GM21619 (cell line): Measurements from ENCODE around the gene NDST1.
"Not testable (repeated sequence)": the region's sequence is repeated elsewhere in the genome, so short reads cannot be mapped to it uniquely, and the experiment has no call there.

Experiments
- ATAC-seq: cut with Tn5 transposase; IDR thresholded peaks from one replicate; pipeline ENCODE4 v1.9.1; 2021; ENCODE audit not compliant: unreplicated experiment

Gene NDST1

DNA sequence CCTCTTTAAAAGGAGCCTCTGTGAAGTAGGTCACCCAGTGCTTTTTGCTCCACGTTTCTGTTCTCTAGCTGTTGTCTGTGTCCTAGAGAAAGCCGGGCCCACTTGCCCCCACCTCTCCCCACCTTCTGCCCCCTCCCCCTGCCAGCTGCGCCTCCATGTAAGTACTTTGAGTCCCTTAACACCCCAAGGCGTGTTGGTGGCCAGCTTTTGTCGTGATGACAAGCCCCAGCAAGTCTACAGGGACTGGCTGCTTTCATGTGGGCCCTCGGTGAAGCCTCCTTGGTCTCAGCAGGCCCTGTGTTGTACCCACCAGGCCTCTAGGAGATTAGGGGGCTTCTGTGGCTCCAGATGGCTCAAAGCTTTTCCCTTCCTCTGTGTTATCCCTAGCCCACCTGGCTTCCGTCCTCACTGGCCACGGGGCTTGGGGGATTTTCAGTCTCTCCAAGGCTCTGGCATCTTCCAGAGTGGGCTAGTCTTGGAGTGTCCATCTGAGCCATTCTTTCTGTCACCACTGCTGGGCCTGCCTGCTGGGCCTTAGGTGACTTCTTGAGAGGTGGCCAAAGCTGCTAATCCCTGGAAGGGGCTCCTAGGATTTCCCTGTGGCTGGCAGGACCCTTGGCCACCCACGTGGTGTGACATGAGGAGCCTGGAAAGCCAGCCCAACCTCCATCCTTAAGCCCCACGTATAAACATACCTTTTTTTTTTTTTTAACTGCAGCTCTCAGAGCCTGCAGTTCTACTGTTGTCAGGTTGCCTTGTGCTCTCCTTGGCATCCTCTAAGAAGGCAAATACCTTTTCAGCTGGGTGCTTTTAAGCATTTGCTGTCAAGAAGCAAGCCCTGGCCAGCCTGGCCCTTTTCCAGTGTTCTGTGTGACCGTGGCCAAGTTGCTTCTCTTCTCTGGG is 1.1 kb upstream of the NDST1 start:
- ATAC-seq: no peak

DNA sequence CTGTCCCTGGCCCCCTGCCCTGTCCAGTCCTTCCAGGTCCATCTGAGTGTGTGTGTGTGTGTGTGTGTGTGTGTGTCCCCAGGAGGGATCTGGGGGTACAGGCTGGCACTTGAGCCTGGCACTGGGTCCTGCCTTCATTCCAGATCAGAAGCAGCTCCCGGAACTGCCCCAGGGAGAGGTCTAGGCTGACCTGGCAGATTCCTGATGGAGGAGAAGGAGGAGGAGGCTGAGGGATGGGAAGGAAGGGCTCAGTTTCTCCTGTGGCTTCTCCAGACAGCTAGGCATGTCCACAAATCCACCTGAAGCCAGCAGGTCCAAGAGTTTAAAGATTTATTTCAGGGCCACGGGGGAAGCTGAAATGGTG is 328 bp downstream of the NDST1 start:
- ATAC-seq: no peak

DNA sequence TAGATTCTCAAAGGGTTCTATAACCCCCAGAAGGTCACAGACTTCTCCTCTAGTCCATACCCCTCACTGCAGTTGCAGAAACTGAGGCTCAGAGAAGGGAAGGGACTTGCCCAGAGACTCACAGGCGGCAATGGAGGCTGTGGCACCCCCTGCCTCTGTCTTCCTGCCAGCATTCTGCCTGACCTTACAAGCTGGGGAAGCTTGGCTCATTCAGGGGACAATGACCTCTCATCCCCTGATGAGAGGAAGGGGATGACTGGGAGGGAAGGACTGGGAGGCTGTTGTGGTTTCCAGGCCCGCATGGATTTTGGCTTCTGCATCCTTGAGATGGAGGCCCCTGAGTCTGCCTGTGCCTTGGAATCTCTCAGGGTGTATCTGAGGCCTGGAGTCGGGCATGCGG is 897 bp downstream of the NDST1 start:
- ATAC-seq: no peak

DNA sequence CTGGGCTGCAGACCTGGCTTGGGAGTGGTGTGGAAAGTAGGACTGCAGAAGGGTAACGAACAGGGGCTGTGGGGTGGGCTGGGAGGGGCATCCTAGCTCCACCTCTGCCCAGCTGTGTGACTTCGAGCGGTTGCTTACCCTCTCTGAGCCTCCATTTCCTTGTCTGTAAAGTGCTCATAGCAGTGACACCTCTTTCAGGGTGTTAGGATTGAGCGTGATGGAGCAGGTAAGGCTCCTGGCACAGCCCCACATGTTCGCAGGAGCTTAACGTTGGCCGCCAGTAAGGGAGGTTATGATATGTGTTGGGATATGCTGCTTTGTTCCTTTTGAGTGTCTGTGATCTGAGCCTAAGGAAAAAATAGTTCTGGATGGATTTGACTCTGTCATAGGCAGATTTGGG is 2.1 kb downstream of the NDST1 start:
- no peak for ATAC-seq

DNA sequence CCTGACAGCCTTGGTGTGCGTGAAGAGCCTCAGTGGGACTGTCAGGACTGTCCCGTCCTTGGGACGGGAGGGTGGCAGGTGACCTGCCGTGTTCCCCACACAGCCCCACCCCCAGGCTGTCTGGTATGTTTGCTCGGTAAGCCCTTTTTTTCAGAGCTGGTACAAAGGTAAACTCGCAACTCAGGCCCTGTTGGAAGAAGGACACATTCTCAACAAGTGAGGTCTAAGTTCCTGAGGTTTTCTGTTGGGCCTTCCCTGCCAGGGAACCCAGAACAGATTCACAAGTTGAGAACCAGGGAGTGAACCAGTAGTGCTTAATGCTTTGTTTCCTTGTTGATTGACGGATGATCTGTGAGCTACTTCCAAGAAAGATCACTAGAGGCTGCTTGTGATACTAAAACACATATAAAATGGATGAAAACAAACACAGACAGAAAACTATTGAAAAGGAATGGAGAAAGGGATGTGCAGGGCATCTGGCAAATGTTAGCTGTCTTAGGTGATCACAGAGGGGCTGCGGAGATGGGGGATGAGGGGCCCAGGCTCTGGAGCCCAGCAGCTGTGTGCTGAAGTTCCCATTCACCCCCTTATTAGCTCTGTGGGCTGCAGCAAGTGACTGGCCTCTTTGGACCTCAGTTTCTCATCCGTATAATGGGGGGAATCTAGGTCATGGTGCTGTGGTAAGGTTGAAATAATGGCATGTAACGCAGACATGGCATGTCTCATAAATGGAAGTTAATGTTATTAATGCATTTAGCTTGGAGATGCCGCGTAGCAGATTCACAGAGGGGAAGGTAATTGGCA is 2.7 kb downstream of the NDST1 start:
- no peak for ATAC-seq

DNA sequence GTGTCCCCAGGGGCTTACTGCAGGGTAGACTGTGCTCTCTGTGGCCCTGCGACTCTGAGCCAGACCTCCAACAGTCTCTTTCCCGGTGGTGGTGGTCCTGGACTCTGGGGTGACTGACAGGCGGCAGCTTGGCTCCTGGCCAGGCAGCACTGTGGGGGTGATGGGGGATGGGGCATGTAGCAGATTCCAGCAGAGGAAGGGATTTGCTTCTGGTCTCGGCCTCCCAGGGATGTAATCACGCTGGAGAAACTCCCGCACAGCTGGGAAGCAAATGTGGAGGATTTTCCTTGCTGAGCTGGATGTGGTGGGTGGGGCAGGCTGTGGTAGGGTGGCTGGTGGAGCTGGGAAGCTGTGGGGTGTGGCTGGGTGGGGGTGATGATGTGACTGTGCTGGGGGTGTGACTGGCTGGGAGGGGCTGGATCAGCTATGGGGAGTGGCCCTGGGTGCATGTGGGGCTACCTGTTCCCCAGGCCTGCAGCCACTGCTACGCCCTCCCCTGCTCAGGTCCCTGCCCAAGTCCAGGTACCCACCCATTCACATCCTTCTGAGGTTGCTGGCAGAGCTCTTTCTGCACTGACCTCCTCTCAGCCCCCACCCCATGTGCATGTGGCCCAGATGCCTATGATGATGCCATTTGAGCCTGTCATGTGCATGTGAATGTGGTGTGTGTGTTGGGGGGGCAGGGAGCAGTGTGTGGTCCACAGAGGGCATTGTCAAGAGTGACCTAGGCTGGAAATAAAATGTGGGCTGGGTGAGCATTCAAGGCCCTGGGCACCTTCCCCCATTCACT is 3.8 kb downstream of the NDST1 start:
- ATAC-seq: no peak

DNA sequence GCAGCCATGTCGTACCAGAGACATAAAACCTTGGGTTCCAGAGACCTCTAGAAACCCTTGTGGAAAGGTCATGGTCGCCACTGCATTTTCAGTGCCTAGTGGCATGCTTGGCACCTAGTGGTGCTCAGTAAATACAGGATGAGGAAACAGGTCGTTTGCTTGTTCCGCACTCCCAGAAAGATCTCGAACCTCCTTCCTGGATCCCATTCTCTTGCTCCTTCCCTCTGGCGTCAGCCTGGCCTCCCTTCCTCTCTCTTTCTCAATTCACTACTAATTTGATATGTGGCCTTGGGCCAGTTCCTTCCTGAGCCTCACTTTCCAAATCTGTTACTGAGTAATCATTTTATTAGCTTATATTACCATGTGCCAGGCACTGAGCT is 4.4 kb downstream of the NDST1 start:
- ATAC-seq: no peak

DNA sequence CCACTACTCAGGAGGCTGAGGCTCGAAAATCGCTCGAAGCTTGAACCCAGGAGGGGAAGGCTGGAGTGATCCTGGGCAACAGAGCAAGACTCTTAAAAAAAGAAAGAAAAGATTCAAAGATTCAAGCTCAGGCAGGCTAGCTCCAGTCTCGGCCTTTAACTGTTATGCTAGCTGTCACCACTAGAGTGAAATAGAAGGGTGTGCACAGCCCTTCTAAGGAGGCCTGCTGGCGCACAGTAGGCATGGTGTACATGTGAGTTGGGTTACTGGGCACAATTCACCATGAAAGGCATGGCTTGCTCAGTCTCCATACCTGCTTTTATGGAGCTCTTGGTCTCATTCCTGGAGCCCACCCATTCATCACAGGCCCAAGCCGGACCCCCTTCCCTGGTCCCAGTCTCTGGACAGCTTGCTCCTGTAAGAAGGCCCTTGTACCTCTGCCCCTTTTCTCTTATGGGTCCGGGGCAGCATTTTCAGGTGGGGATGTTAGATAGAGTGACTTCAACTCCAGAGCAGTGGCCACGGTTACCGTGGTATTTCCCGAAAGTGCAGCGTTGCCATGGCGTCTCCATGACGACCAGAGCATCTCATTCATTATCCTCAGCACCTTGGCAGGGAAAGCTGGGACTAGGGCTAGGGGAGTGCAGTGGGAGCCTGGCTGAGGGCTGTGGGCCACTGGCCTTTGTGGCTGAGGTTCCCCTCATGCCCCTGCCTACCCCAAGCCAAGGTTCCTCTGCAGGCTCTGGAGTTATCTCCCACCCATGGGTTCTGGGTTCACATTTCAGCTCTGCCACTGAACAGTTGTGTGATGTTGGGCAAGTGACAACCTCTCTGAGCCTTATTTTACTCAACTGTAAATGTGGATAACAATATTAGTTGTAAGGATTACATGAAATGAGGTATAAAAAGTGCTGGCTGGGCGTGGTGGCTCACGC is 5.7 kb downstream of the NDST1 start:
- no peak for ATAC-seq

DNA sequence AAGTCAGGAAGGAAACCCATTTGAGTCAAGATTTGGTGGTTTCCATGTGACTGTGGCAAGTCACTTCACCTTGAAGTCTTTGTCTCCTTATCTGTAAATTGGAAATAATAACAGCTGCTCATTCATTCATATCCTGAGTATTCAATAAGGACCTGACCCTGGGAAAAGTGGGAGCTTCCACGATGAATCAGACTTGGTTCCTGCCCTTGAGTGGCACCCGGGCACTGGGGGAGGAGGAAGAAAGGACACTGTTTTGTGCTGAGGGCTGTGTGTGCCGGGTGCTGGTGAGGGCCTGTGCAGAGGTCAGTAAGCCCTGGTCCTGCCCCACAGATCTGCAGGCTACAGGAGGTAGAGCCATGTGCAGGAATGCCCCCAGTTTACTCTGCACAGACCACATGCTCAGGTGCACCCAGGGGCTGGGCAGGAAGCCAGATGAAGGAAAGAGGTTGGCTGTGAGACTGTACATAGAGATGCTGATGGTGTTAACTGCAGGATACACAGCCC is 6.8 kb downstream of the NDST1 start:
- no peak for ATAC-seq

DNA sequence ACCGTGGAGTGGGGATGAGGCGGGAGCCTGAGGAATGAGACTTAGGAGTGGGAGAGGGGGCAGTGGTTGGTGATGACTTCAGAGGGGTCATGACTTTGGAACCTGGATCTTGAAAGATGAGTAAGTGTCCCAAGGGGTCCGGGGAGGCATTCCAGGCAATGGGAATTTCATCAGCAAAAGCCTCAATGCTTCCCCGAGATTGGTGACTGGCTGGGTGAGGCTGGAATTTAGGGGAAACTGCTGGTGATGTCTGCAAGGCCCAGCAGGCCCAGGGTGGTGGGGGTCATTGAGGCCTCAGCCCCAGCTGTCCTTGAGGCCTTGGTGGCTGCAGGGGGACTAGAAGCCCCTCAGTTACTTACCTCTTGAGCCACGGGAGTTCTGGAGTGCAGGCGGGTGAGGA is 7.5 kb downstream of the NDST1 start:
- no peak for ATAC-seq

DNA sequence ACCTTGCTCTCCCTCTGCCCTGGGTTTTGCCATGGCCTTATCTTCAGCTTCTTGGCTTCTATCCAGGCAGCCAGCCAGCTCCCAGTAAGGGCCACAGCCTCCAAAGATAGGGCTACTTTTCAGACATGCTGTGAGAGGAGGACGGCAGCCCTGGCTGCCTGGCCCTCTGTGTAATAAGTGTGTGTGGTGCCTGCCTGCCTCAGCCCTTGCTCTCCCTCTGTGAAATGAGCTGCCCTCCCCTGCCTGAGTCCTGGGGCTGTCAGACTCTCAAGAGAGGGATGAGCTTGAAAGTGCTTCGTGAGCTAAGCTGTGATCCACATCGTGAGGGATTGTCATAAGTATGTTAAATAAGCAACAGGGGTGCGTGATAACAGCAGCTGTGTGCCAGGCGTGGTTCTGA is 8.1 kb downstream of the NDST1 start:
- ATAC-seq: no peak

DNA sequence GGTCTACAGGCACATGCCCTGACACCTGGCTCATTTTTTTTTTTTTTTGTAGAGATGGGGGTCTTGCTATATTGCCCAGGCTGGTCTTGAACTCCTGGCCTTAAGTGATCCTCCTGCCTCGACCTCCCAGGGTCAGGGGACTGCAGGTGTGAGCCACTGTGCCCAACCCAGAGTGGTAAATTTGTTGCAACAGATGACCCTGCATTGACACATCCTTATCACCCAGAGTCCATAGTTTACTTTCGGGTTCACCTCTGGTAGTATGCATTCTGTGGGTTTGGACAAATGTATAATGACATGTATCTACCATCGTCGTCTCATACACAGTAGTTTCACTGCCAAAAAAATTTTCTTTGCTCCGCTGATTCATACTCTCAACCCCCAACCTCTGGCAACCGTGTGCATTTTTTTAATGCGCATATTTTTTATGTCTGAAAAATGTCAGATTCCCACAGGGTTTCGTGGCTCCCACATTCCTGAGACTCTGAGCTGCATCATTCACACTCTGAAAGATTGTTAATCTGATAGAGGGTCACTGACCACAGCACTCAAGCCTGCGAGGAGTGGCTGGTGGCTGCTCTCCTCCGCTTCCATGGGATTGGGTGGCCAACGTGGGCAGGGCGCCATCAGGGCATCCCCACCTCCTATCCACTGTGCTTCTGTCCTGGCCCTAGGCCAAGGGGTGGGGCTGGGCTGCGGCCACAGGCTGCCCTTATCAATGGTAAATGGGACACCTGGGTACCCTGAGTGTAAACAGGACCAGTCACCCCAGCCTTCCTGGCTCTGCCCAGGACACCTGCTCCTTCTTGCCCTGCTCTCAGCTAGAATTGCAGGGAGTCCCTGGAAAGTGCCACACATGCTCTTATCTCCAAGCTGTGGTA is 9.6 kb downstream of the NDST1 start:
- ATAC-seq: no peak

DNA sequence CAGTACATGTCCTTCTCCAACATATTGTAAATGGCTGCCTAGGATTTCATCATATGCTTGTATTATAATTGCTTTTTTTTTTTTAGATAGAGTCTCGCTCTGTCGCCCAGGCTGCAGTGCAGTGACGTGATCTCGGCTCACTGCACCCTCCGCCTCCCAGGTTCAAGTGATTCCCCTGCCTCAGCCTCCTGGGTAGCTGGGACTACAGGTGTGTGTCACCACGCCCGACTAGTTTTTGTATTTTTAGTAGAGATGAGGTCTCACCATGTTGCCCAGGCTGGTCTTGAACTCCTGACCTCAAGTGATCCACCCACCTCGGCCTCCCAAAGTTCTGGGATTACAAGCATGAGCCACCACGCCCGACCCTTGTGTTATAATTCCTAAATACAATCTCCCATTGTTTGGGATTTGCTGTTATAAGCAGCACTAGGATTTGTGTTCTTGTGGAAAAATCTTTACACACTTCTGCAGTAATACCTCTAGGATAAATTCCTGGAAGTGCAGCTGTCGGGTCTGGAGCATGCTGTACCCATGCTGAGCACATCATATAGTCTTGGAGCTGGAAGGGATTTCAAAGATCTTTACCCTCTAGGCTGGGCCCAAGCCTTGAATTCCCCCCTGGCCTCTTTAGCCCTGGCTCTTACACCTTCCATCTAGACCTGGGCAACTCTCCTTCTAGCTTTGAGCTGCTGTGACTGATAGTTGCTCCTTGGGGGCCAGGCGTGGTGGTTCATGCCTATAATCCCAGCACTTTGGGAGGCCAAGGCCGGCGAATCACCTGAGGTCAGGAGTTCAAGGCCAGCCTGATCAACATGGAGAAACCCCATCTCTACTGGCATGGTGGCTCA is 11.0 kb downstream of the NDST1 start:
- not testable (repeated sequence) for ATAC-seq

DNA sequence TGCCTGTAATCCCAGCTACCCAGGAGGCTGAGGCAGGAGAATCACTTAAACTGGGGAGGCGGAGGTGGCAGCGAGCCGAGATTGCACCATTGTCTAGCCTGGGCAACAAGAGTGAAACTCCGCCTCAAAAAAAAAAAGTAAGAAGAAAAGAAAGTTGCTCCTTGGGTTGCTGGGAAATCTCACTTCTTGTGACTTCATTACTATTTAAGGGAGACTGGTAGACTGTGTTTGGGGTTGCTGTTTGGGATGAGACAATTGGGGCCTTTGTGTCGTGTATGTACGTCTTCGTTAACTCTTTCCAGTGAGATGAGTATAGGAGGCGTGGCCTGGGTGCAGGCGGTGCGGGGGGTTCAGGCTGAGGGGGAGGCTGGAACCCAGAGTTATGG is 11.6 kb downstream of the NDST1 start:
- no peak for ATAC-seq

DNA sequence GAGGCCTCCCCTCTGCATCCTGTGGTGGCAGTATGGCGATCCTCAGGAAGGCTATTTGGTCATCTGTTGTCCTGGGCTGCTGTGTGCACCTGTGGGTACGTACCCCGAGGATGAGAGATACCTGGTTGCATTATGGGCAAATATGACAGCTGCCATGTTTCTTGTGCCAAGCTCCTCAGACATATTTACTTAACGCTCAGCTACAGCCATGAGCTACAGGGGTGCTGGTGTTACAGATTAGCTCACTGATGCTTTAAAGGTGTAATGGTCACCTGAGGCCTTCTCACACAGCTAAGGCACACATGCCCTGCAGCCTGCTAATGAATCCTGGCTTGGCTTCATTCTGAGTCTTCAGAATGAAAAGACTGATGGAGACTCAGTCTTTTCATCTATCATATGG is 12.0 kb downstream of the NDST1 start:
- ATAC-seq: no peak

DNA sequence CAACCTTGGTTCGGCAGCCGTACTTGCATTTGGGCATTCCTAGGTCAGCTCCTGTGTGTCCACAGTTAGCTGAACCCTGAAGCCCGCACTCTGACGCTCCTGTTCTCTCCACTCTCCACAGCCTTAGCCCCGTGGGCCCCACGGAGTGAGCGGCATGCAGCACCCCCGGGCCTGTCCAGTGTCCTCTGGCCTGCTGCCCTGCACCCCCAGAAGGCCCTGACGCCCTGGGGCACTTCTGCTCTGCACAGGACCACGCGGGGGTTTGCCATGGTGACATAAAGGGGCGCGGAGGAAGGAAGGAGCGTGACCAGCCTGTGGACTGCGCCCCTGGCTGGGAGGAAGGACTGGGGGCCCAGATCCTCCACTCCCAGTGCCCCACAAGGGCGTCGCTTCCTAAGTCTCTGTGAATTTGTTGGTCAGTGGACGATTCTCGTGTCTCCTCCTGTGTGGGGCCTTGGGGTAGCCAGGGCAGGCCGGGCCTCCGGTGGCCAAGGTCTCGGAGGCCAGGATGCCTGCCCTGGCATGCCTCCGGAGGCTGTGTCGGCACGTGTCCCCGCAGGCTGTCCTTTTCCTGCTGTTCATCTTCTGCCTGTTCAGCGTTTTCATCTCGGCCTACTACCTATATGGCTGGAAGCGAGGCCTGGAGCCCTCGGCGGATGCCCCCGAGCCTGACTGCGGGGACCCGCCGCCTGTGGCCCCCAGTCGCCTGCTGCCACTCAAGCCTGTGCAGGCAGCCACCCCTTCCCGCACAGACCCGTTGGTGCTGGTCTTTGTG is 13.0 kb downstream of the NDST1 start:
- ATAC-seq: no peak

DNA sequence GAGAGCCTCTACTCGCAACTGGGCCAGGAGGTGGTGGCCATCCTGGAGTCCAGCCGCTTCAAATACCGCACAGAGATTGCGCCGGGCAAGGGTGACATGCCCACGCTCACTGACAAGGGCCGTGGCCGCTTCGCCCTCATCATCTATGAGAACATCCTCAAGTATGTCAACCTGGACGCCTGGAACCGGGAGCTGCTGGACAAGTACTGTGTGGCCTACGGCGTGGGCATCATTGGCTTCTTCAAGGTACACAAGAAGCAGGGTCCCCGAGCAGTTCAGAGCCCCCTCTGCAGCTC is 13.5 kb downstream of the NDST1 start:
- no peak for ATAC-seq

DNA sequence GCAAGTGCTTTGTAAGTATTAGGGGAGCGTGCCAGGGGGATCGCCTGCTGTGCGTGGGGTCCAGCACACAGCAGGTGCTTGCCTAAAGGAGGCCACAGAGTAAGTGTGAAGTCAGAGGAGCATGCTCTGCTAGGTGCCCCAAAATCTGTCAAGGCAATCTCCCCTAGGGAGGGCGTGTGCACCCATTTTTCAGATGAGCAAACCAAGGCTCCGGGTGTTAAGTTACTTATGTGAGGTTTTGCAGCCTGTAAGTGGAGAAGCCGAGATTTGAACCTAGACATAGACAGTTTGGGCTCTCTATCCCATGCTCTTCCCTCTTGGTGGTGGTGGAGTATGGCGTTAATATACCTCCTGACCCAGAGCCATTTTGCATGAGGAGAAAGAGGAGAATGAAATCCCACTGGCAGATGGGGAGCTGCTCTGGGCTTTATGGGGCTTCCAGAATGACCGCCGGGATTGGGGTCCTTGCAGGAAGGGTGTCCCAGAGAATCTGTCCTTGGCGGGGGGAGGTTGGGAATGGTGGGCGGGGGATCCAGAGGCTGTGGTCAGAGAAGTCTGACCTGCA is 14.1 kb downstream of the NDST1 start:
- no peak for ATAC-seq
